ENCODE measurements around the gene MYL5.
"Not testable (repeated sequence)": the region's sequence is repeated elsewhere in the genome, so short reads cannot be mapped to it uniquely, and the experiment has no call there.

Gene MYL5

DNA sequence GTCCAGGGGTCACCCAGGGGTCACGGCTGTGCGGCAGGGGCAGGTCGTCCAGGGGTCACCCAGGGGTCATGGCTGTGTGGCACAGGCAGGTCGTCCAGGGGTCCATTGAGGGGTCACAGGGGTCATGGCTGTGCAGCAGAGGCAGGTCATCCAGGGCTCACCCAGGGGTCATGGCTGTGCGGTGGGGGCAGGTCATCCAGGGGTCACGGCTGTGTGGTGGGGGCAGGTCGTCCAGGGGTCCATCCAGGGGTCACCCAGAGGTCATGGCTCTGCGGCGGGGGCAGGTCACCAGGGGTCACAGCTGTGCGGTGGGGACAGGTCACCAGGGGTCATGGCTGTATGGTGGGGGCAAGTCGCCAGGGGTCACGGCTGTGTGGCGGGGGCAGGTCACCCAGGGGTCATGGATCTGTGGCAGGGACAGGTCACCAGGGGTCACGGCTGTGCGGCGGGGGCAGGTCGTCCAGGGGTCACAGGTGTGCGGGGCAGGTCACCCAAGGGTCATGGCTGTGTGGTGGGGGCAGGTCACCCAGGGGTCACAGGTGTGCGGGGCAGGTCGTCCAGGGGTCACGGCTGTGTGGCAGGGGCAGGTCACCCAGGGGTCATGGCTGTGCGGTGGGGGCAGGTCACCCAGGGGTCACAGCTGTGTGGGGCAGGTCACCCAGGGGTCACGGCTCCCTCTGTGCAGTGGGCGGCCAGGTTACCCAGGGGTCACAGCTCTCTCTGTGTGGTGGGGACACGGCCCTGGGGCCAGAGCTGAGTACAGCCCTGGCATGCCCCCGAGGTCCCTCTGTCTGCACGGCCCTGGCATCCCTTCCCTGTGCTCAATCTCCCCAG lies 16.3 kb upstream of the MYL5 start:
- DNase-seq: peak; percentile 74

- no peak for DNase-seq
Observed at GRCh38 chr4:658681-659667, 15.4 kb upstream of the MYL5 start.

GRCh38 chr4:659851-660250 lies 14.5 kb upstream of the MYL5 start:
- DNase-seq: no peak

DNA sequence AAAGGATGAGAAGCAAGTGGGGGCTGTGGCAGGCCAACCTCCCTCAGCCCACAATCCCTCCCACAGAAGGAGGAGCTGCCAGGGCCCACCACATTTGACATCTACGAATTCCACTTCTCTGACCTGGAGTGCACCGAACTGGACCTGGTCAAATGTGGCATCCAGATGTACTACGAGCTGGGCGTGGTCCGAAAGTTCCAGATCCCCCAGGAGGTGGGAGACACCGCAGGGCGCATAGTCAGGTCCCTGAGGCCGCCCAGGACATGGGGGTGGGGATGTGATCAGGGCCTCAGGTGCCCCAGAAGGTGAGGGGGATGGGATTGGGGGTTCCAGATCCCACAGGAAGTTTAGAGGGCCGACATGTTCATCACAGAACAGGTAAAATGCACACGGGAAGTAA lies 13.9 kb upstream of the MYL5 start:
- no peak for DNase-seq

GRCh38 chr4:661231-661630 lies 13.1 kb upstream of the MYL5 start:
- no peak for DNase-seq

DNA sequence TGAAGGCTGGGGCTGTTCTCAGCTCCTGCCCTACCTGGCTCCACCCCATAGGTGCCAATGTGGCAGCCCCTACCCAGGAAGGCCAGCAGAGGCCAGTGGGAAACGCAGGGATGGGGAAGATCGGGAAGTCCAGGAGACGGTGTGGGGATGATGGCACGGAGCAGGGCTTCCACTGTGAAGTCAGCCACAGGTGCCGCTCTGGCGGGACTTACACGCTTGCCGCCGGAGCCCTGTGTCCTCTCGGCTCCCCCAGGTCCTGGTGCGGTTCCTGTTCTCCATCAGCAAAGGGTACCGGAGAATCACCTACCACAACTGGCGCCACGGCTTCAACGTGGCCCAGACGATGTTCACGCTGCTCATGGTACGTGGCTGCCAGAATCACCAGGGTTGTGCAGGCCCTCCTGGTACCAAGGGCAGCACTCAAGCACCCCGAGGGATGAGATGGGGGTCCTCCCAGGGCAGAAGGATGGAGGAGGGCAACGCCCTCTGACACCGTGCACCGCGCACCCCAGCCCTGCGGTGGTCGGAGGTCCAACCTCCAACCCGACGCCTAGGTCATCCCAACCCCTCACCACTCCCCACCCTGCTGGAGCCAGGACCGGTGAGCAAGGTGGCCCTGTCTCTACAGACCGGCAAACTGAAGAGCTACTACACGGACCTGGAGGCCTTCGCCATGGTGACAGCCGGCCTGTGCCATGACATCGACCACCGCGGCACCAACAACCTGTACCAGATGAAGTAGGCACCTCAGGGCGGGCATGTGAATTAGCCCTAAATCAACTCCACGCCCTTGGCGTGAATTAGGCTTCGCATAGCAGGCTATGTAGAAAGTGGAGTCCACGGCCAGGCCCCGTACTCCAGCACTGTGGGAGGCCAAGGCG lies 12.2 kb upstream of the MYL5 start:
- peak; percentile 0 for DNase-seq

- no peak for DNase-seq
Observed at GRCh38 chr4:663046-663437, 11.3 kb upstream of the MYL5 start.

DNA sequence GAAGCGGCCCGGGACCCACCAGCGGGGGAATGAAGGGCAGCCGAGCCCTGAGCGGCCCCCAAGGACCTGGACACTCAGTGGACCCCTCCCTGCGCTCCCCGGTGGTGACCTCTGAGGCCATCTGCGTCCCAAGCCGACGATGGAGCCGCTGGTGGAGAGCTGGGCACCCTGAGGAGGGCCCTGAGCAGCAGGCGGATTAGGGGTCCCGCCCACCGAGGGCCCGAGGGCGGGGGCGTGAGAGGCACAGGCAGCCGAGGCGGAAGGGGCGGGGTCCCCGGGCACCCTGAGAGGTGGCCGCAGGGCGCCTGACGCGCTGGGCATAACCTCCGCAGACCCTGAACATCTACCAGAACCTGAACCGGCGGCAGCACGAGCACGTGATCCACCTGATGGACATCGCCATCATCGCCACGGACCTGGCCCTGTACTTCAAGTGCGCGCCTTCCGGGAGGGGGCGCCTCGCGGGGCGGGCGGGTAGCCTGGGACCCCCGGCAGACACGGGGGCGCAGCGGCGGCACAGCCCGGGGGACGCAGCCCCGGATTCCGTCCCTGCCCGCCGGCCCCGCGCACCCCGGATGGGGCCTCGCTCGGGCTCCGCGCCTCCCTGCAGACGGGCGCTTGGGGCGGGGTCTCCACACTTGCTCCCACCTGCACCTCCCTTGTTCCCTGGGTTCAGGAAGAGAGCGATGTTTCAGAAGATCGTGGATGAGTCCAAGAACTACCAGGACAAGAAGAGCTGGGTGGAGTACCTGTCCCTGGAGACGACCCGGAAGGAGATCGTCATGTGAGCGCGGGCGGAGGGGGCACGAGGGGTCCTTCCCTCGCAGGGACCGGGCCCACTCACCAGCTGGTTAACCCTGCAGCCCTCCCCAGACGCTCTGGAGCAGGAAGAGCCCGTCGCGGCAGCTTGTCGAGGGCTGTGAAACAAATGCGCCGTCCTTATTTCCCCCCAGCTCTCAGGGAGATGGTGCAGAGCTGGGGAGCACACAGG lies 10.6 kb upstream of the MYL5 start:
- DNase-seq: peak; percentile 83

- no peak for DNase-seq
Observed at GRCh38 chr4:664713-665231, 9.6 kb upstream of the MYL5 start.

DNA sequence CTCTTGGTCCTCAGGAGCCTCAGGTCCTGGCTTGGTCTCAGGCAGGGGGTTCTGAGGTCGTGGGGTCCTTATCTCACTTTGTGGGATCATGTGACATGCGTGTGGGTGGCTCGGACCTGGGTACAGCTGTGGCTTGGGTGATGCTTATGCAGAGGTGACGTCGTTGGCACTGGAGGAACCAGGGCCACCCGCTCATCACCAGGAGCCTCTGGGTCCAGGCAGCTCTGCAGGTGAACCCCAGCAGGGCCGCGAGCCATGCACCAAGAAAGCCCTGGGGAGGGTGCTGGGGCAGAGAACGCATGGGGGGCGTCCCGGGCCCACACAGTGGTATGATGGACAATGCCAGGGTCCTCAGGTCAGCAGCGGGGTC lies 9.0 kb upstream of the MYL5 start:
- DNase-seq: no peak

- DNase-seq: peak; percentile 0
Observed at GRCh38 chr4:665751-666435, 8.4 kb upstream of the MYL5 start.

DNA sequence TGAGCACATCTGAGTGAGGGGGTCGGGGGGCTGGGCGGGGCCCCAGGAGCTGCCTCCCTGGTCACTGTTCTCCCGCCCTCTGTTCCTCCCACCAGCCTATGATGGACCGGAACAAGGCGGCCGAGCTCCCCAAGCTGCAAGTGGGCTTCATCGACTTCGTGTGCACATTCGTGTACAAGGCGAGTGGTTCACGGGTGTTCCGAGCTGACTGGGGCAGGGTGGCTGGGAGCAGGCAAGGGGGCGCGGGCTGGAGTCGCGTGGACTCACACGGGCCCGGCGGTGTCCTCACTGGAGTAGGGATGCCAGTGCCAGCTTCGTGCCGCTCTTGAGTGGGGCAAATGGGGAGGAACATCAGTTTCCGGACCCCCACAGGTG lies 7.9 kb upstream of the MYL5 start:
- DNase-seq: no peak

GRCh38 chr4:666822-667544 lies 7.4 kb upstream of the MYL5 start:
- peak; percentile 0 for DNase-seq

- DNase-seq: no peak
Observed at GRCh38 chr4:667545-667925, 6.8 kb upstream of the MYL5 start.

DNA sequence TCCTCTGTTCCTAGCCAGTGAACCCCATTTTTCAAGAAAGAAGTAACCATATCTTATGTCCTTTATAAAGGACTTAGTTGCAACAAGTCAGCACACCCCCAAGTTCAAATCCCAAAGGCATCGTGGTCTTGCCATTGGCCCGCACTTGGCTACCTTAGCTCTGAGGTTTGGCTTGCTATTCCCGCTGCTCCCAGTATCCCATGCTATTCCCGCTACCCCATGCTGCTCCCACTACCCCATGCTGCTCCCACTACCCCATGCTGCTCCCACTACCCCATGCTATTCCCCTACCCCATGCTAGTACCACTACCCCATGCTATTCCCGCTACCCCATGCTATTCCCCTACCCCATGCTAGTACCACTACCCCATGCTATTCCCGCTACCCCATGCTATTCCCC lies 6.1 kb upstream of the MYL5 start:
- DNase-seq: not testable (repeated sequence)

- DNase-seq: not testable (repeated sequence)
Observed at GRCh38 chr4:669806-670559, 4.4 kb upstream of the MYL5 start.

- DNase-seq: no peak
Observed at GRCh38 chr4:671769-672168, 2.6 kb upstream of the MYL5 start.

- no peak for DNase-seq
Observed at GRCh38 chr4:673349-674091, 822 bp upstream of the MYL5 start.
